GM12891 (cell line): ENCODE results near the gene FOXL1.

Experiments
- POLR2A ChIP-seq: IDR thresholded peaks from 2 replicates; pipeline ENCODE4 v1.6.1; 2011; ENCODE audit warnings: low read depth, low read length, control low read depth
- POU2F2 ChIP-seq: IDR thresholded peaks from 2 replicates; pipeline ENCODE4 v1.6.1; 2011; ENCODE audit warnings: low read depth, mild to moderate bottlenecking, control low read depth, low read length, moderate library complexity

GRCh38 chr16:86626284-86626683 is 47.9 kb downstream of the FOXL1 start:
- TF ChIP-seq POU2F2 (no peak), POLR2A (no peak)
